ENCODE results near the gene TUBG2. TPM values are rescaled to one million over a fixed set of nuclear protein-coding genes. Genes with fewer than 3 reads are reported as not detected.

TUBG2 gene
- total RNA-seq, 1 experiment from 2014 or later: 20.4 TPM

- Mint-ChIP-seq H3K27me3 (ENCODE audit: low read depth) (peaks cover 31% of the 10 kb centered on the region), H3K4me1 (peaks cover 9 to 27% of the 10 kb centered on the region in 2 experiments), H3K4me3 (no peak overlapping the region; a peak in 1 of 5 replicates), H3K27ac (peak overlapping the region in 2 of 3 experiments; percentile 48 to 67; a peak in 2 of 7 replicates), H3K9me3 (no peaks in the 10 kb centered on the region; a peak in 1 of 5 replicates), H3K36me3 (ENCODE audit: insufficient read depth in 1 of 3, low read depth in 3 of 3) (peaks cover 16 to 31% (median 28%) of the 10 kb centered on the region in 3 experiments)
- H2BK120ac ChIP-seq (ENCODE audit: low read depth, low read length, poor library complexity, severe bottlenecking): no peak overlapping the region
- no peaks in the 10 kb centered on the region; the same call in 1 of the 2 replicates for H3K4me1 ChIP-seq (ENCODE audit: insufficient read depth, low read length)
- no peak overlapping the region for H3K27ac ChIP-seq (ENCODE audit: insufficient read length, low read depth, low read length)
- no CpG with 5 or more reads among the region's 27 CpGs for WGBS (ENCODE audit: extremely low coverage, insufficient read length, low lambda C conversion rate)
- H3K9ac ChIP-seq (ENCODE audit: extremely low read depth, insufficient read length, low read length): no peak overlapping the region
- no peak overlapping the region for H3K18ac ChIP-seq (ENCODE audit: insufficient read length, low read depth, low read length)
- H3K4ac ChIP-seq (ENCODE audit: low read depth, low read length): no peak overlapping the region
- H2BK15ac ChIP-seq (ENCODE audit: low read depth, low read length): no peak overlapping the region
- DNase-seq: peak; percentile 37
- no peak overlapping the region for H4K5ac ChIP-seq (ENCODE audit: insufficient read length, low read depth, low read length)
- H4K20me1 ChIP-seq (ENCODE audit: control insufficient read depth, insufficient read depth, insufficient read length): no peaks in the 10 kb centered on the region
- no peak overlapping the region for H2BK5ac ChIP-seq (ENCODE audit: insufficient read length, low read length)
- no peak overlapping the region for H3T11ph ChIP-seq (ENCODE audit: low read length)
- TF ChIP-seq, protein P1, sequence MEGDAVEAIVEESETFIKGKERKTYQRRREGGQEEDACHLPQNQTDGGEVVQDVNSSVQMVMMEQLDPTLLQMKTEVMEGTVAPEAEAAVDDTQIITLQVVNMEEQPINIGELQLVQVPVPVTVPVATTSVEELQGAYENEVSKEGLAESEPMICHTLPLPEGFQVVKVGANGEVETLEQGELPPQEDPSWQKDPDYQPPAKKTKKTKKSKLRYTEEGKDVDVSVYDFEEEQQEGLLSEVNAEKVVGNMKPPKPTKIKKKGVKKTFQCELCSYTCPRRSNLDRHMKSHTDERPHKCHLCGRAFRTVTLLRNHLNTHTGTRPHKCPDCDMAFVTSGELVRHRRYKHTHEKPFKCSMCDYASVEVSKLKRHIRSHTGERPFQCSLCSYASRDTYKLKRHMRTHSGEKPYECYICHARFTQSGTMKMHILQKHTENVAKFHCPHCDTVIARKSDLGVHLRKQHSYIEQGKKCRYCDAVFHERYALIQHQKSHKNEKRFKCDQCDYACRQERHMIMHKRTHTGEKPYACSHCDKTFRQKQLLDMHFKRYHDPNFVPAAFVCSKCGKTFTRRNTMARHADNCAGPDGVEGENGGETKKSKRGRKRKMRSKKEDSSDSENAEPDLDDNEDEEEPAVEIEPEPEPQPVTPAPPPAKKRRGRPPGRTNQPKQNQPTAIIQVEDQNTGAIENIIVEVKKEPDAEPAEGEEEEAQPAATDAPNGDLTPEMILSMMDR (conservative IDR thresholded peaks at IDR 0.05): no peak
- peaks cover 5% of the 10 kb centered on the region for H3K23me2 ChIP-seq (ENCODE audit: insufficient read length, low read depth, low read length, poor library complexity, severe bottlenecking)
- H3K27me3 ChIP-seq (ENCODE audit: insufficient read depth, low read length): no peaks in the 10 kb centered on the region; the same call in 1 of the 2 replicates
- no peak overlapping the region for H2AFZ ChIP-seq (ENCODE audit: low read length)
- no peak overlapping the region for H2BK20ac ChIP-seq (ENCODE audit: low read depth, low read length, poor library complexity, severe bottlenecking)
- H4K91ac ChIP-seq (ENCODE audit: insufficient read length, low read depth, low read length): no peak overlapping the region
- H2BK12ac ChIP-seq (ENCODE audit: insufficient read length, low read depth, low read length): no peak overlapping the region
- no peak overlapping the region for H3K4me2 ChIP-seq (ENCODE audit: insufficient read depth, insufficient read length, low read length)
- H3K79me2 ChIP-seq (ENCODE audit: insufficient read depth, low read length): no peaks in the 10 kb centered on the region
- H3K9me3 ChIP-seq (ENCODE audit: control insufficient read depth, low read depth, low read length): no peaks in the 10 kb centered on the region
- H4K8ac ChIP-seq (replicated peaks; ENCODE audit: insufficient read length, low read depth, low read length): no peak overlapping the region
- no peaks in the 10 kb centered on the region for H3K79me1 ChIP-seq (ENCODE audit: insufficient read depth, low read depth, low read length, poor library complexity, severe bottlenecking)
- no peak overlapping the region for H3K23ac ChIP-seq (ENCODE audit: insufficient read length, low read depth, low read length)
- H2AK5ac ChIP-seq (ENCODE audit: insufficient read length, low read length): no peak overlapping the region
- no peak overlapping the region for H3K56ac ChIP-seq (ENCODE audit: insufficient read length, low read depth, low read length)
- H3K14ac ChIP-seq (ENCODE audit: insufficient read depth, low read length): no peak overlapping the region
Measured at GRCh38 chr17:42687707-42688320, 28.7 kb downstream of the TUBG2 start.

Measured in H9 (cell line).